GM18520 (cell line): Measurements from ENCODE around the gene ADAMTSL2.

Experiments used
- ATAC-seq: cut with Tn5 transposase; IDR thresholded peaks from one replicate; pipeline ENCODE4 v1.9.1; 2021; ENCODE audit not compliant: unreplicated experiment

The ADAMTSL2 gene

DNA sequence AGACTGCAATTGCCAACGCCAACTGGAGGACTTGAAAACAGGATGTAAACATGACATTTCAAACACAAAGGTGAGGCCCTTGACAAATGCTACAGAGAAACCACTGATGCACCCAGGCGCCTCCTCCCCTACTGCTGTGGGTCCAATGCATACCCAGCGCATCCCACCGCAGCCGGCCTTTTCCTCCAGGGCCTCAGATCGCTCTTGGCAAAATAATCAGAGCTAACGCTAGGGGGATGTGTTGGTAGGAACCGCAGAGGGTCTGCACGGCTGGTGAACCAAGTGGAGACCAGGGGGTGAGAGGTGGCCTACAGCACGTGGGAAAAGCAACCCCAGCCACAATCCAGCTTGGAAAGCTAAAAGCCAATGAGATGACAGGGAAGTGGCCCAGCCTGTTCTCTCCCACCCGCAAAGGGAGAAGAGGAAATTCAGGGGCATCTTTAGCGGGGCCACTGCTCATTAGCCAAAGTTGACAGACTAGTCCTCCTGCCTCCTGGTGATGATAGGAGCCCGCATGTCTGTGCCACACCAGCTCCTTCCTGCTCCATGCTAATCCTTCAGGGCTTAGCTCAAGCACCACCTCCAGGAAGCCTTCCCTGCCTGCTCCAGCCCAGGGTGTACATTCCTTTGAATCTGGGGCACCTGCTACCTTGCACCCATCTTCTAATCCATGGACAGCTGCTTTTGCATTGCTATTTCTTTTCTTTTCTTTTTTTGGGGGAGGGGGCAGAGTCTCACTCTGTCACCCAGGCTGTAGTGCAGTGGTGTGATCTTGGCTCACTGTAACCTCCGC, 68.8 kb downstream of the ADAMTSL2 start:
- no peak for ATAC-seq

DNA sequence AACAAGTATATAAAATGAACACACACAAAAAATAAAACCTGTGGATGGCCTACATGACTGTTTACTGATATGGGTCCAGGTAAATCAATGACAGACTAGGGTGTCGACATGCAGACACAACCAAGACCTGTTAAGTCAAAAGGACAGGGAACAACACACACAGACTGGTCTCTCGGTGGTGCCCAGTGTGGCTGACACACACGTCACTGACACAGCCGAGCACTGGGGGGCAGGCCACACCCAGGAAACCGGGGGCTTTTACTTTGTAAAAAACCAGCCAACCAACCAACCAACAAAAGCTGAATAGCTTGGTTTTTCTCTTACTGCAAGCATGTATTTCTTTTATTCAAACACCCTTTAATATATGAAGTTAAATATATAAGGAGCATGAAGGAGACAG, 69.7 kb downstream of the ADAMTSL2 start:
- no peak for ATAC-seq

DNA sequence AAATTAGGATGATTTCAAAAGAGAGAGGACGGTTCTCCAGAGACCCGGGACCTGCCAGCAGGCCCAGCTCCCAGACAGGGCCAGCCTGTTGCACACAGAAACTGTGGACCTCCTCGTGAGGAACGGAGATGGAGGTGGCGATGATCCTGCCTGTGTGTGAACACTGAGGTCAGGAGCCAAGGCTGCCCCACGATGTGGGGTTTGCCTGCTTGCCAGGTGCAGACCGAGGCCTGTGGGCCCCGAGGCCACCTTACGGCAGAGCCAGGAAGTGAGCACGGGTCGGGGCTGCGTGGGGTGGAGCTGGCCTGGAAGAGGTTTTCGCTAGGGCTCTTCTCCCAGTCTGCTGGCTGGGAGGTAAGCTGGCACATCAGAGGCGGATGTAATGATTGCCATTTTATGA, 70.4 kb downstream of the ADAMTSL2 start:
- ATAC-seq, result no peak

DNA sequence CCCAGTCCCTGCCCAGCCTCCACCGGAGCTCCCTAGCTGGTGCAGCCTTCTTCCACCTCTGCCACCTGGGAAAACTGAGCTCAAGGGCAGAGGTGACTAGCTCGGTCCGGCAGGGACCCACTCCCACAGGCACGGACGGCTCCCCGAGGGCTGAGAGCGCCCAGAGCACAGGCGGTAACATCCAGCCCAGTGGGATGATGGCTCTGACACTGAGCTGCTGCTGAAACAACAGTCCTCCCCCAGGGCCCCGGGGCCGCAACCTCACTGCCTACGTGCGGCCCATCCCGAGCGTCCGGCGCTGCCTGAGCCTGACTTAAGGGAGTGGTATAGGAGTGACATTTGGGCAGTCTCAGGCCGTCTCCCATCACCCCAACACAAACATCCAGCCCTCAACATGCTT, 70.9 kb downstream of the ADAMTSL2 start:
- ATAC-seq, result no peak

DNA sequence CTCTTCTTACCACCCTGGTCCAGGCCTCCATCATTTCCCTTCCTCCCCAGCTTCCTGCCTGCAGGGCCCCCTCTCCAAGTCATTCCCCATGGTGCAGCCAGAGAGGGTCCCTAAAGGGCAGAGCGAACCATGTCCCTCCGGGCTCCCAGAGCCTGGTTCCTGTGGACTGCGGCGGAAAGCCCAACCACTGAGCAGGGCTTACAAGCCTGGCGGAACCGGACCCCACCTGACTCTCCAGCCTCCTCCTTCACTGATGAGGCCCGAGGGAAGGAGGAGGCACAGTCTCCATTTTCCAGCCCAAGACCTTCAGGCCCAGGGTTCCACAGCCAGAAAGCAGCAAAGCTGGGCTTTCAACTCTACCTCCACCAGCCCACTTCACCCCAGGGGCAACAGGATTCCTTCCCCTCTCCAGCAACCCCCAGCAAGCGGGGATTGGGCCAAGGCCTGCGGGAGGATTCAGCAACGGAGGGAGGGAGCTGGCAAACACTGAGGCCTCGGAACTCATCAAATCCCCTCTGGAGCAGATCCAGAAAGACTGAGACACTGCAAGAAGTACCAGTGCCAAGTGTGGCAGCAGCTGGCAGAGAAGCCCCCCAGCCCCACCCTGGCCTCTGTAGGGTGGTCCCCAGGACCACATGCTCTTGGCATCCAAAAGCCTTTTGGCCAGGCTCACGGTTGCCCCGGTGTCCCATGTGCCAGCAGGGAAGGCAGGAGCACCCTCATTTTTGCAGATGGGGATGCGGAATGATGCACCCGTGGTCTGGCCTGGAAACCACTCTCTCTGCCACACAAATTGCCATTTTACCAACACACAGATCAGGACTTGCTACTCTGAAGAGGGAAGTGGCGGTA, 71.6 kb downstream of the ADAMTSL2 start:
- ATAC-seq, result no peak

DNA sequence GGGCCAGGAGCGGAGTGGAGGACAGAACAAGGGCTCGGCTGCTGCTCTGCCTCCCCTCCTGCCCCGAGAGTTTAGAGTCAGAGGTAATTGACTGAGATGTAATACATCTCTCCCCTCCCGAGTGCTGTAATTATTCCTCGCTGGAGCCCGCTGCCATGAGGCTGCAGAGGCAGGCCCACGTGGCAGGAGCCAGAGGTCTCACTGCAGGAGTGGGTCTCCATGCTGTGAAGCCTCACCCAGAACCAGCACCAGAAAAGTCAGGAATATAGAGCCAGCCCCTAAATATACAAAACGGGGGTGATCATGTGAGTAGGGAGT, 72.2 kb downstream of the ADAMTSL2 start:
- ATAC-seq, result no peak

DNA sequence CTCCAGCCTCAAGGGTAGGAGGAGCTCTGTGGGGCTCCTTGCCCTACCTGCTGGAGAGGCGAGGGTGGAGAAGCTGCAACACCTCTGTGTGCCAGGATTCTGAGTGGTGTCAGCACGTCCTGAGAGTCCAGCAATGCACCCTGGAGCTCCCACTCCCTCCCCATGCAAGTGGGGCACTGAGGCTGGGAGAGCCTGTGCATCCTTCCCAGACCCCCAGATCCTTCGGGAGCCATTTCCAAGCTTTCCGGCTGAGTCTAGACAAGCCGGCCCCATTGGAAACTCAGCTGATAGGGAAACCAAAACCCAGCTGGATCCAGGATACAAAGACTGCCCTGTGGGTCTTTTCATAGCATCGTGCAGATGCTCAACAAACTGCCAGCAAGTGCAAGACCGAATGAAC, 72.9 kb downstream of the ADAMTSL2 start:
- ATAC-seq, result no peak

DNA sequence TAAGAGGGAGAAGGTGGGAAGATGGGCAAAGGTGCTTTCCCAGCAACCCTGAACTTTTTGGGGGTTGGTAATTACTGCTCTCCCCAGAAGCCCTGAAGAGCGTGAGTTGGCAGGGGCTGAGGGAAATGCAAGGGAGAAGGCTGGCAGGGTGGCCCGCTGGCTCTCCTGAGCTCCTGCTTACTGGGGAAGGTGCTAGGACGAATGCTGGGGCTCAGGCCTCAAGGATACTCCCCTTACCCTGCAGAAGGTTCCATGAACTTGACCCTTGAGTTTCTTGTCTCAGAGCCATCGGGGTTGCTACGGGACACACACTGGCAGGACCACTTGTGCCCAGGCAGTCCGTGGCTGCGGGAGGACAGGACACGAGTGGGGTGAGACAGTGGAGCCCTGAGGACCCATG, 73.5 kb downstream of the ADAMTSL2 start:
- no peak for ATAC-seq

DNA sequence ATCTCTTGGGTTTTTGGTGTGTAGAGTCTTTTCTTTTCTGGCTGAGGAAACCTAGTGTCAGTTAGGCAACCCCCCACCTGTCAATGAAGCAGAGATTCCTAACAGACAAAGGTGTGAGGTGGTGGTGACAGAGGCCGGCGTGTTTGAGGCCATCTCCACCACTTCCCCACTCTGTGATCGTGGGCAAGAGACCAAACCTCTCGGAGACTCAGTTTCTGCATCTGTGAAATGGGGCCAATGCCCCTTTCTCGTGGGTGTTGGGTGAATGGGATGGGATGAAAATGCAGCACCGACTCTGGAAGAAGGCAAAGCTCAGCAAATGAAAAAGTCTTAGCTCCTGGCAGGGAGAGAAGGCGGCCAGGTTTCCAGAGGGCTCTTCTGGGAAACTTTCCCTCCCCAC, 73.9 kb downstream of the ADAMTSL2 start:
- no peak for ATAC-seq

DNA sequence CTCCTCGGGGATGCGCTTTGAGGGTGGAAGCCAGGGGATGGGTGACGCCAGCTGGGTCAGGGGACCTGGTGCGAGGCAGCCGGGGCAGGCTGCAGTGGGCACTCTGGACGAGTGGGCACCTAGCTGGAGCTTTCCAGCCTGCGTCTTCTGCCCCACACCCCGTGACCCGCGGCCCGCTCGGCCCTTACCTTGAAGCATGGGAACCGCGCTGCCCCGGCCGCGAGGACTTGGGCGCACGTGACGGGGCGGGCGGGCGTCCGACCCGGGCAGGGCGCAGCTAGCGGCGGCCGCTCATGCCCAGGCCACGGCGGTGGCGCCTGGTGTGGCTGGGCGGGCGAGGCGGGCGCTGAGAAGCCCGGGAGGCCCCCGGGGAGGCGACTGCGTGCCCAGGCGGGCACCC, 74.4 kb downstream of the ADAMTSL2 start:
- ATAC-seq, result no peak

DNA sequence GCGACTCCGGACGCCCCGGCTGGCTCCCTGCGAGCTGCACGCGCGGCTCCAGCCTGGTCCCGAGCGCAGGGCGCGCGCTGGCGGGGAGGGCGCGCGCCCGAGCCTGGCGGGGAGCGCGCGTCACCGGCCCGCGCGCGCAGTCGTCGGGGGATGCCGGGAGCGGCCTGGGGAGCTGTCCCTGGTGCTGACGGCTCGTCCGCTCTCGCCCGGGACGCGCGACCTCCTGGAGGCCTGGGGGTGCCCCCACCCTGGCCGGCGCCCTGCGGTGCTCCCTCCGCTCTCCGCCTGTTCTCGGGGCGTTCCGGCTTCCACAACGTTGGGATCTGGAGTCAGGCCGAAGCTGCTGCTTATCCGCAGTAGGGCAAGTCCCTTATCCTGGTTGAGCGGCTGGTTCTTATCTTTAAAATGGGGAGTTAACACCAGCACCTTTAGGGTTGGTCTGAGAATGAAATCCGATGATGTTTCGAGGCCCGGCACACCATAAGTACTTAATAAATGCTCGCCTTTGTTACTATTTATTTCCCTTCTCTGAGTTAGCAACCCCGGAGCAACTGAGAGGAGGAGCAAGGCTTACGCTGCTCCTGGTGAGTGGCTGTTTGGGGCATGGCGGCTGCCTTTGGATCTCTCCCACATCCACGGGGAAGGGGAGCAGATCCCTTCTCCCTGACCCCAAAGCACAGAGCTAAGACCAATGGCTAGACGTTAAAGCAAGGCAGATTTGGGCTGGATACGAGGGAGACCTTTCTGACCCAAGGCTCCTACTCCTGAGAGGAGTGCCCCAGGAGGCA, 75.0 kb downstream of the ADAMTSL2 start, which contains the start of gene FAM163B:
Gene FAM163B, minus strand, starts transcription at position 79 of the 788 bp plus-strand sequence. CDS start 29,166 bp downstream, outside the sequence.
- no peak for ATAC-seq

DNA sequence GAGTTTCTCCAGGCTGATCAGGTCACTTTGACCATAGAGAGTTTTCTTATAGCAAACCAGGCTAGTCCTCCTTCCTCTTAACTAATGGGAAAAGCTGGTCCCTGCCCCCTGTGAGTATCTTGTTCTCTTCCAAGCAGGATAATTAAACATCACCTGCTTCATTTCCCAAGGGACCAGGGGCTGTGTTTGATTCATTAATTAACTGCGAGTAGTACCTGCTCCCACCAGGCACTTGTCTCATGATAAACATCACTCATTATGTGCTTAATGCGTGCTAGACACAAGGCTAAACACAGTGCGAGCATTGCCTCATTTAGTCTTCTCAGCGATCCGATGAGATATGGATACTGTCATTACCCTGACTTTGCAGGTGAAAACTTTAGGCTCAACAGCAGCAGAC, 76.3 kb downstream of the ADAMTSL2 start:
- no peak for ATAC-seq

DNA sequence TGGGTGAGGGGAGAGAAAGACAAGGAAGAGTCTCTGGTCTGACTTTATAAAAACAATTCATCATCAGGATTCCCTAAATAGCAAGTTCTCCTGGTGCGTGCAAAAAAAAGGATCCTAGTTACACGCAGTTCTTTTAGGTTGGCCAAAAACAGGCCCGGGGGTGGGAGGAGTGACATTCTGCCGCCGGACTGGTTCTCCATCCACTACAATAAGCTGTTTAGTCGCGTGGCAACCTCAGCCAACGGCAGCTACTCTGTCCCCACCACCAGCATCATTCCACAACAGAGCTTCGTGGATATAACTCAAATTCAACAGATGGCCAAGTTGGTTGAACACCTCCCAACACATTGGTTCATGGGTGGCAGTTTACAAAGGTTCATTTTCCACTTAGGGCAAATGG, 77.5 kb downstream of the ADAMTSL2 start:
- ATAC-seq, result no peak

DNA sequence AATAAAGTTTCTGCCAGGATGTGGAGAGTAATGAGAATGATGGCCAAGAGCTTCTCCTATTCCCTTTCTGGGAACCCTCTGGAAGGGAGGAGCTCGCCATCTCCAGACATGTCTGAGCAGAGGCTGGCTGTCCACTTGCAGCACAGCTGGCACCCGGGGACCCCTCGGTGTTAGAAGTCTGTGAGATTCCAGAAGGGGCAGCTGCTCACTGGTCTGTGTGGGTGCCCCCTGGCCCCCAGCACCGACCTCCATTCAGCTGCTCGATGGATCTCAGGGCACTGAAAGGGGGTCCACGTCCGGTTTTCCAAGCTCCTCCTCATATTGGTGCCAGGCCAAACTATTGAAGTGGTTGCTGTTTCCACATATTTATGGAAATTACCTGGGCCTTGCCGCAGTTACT, 78.3 kb downstream of the ADAMTSL2 start:
- ATAC-seq, result no peak

DNA sequence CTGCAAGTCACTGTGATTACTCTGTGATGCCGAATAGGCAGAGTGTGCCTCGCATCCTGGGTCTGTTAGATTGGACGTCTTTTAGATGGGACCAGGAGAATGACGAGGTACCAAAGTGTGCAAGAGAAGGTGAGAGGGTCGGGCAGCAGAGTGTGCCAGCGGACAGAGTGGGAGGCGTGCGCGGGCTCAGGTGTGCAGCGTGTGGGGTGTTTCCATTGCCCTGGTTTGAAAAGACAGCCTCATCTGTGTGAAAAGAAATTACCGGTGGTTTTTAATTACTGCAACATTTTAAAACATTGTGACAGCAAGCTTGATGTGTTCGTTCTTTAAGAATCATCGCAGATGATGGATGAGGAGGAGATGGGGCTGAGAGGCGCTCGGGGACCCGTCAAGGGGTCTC, 78.9 kb downstream of the ADAMTSL2 start:
- no peak for ATAC-seq

DNA sequence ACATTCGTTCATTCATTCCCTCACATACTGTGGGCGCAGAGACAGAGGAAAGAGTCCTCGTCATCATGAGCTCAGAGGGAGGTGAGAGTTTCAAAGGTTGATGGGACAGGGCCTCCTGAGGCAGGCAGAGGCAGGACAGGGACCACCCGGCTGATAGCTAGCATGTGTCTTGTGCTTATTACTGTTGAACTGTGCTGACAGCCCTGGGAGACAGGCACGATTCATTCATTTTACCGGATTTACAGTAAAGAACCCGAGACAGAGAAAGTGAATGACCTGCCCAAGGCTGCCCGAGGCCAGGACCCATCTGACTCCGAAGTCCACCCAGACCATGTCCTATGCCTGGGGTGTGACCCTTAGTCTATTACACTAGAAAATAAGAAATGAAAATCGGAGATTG, 79.6 kb downstream of the ADAMTSL2 start:
- ATAC-seq, result no peak

DNA sequence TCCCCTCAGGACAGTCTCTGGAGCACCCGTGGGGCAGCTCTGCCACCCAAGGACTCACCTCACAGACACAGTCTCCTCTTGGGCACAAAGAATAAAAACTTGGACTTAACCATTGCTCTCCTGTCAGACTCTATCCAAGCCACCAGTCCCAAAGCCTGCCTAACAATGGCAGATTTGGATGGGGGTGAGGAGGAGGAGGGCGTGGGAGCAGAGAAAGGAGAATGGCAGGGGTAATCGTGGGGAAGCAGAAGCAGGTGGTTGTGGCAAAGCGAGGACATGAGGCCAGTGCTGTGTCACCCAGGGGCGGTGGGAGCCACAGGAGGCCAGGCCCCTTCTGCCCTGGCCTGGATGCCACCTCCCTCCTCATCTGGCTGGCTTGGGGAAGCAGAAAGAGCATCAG, 80.2 kb downstream of the ADAMTSL2 start:
- no peak for ATAC-seq

DNA sequence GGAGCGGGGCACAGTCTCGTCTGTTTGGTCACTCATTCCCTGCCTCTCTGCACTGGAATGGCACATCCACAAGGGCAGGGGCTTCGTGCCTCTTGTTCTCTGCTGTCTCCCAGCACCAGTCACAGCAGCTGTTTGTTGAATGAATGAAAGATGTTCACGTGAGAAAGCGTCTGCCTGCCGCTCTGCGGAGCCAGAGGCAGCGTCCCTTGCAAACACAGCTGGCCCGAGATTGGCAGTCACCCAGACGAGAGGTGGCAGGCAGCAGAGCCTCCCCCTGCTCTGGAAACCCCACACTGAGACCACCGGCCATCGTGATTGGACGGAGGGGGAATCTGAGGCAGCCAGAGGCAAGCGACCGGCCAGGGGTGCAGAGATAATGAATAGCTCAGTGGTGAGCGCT, 80.7 kb downstream of the ADAMTSL2 start:
- no peak for ATAC-seq

DNA sequence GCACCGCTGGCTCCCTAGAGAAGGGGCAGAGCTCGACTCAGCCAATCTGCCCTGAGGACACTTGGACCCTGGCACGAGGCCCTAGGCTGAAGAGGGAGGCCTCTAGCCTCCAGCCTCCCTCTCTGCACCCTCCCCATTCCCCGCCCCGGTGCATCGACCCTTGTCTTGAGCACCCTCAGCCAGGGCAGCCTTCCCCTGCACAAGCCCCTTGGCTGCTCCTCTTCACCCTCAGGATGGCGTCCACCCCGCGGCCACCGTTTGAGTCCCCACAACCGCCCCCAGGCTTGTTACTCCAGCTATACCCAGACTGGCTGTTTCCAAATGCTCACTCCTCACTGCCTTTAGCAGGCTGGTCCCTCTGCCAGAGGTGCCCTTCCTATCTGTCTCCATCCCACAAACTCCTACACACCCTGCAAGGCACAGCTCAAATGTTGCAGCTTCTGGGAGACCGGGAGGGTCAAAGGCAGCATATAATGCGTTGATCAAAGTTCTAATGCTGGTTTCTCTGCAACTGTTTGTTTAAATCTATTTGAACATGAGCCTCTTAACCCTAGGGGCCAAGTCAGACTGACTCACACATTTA, 81.2 kb downstream of the ADAMTSL2 start:
- no peak for ATAC-seq

DNA sequence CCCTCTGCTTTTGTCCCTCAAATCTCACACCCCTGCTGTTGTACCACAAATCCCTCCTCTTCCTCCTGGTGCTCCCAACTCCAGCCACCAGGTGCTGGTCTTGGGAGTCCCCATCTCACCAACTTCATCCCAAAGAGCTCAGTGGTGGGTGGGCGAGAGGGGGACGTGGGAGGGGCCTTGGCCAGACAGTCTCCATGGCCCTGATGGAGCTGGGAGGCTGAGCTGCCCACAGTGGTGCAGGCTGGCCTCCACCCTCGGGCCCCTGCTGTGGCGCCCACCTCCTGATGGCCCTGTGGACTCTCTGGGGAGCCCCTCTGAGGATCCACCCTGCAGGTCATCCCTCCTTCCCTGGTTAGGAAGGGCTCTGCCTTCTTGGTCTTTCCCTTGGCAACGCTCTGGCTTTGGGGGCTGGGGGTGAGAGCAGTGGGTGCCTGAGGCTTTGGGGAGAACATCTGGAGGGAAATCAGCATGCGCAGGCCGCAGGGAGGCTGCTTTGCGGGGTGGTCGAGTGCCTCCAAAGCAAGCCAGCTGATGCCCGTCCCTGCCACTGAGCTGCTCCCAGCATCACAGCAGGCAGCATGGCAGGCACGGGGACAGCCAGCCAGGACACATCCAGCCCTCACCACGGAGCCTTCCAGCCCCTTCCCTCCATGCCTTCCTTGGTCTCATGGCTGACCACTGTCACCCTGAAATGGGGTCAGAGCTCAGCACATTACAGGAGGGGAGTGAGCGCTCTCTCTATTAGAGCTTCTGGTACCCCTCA, 82.3 kb downstream of the ADAMTSL2 start:
- ATAC-seq, result no peak

DNA sequence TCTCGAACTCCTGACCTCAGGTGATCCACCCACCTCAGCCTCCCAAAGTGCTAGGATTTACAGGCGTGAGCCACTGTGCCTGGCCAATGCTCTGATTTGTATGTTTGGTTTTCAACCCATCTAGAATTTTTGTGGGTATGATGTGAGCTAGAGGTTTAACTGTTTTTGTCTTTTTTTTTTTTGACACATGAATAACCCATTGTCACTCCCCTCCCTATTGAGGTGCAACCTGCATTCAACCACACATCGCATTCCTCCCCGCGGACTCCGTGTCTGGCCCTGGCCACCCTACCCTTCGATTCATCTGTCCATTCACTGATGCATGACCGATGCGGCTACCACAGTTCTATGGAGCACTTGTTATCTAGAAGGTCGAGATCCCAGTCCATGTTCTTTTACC, 84.2 kb downstream of the ADAMTSL2 start:
- no peak for ATAC-seq
